GM23248 (cell line): ENCODE data around the gene SHPK. TPM values are rescaled to one million over a fixed set of nuclear protein-coding genes. Genes with fewer than 3 reads are reported as not detected.

Experiments used
- DNase-seq: peaks from one replicate; pipeline ENCODE4 v3.0.0-alpha.2; 2015
- H2AFZ ChIP-seq: fragments of 200-600 bp; sonication (generic); 2 replicates; pipeline ENCODE4 v1.6.1; 2016; ENCODE audit warnings: antibody characterized with exemption
- H3F3A ChIP-seq: fragments of 200-600 bp; sonication (generic); 2 replicates; pipeline ENCODE4 v1.6.1; 2016; ENCODE audit warnings: mild to moderate bottlenecking, antibody characterized with exemption, mixed run types; ENCODE audit not compliant: insufficient read depth
- H3K27ac ChIP-seq: fragments of 200-600 bp; sonication (generic); 2 replicates; pipeline ENCODE4 v1.5.1; 2016; ENCODE audit warnings: mild to moderate bottlenecking
- H3K27me3 ChIP-seq: fragments of 200-600 bp; sonication (generic); replicated peaks from 2 replicates; pipeline ENCODE4 v1.6.1; 2016; ENCODE audit warnings: mild to moderate bottlenecking; ENCODE audit not compliant: insufficient read depth
- H3K36me3 ChIP-seq: fragments of 200-600 bp; sonication (generic); 2 replicates; pipeline ENCODE4 v1.6.1; 2016; ENCODE audit warnings: low read depth, mild to moderate bottlenecking
- H3K4me1 ChIP-seq: fragments of 200-600 bp; sonication (generic); 2 replicates; pipeline ENCODE4 v1.6.1; 2016; ENCODE audit warnings: mild to moderate bottlenecking; ENCODE audit not compliant: insufficient read depth
- H3K4me2 ChIP-seq: fragments of 200-600 bp; sonication (generic); one replicate; pipeline ENCODE4 v1.6.1; 2016; ENCODE audit warnings: mild to moderate bottlenecking; ENCODE audit not compliant: unreplicated experiment
- H3K4me3 ChIP-seq: fragments of 200-600 bp; sonication (generic); 2 replicates; pipeline ENCODE4 v1.5.1; 2016; ENCODE audit warnings: mild to moderate bottlenecking
- H3K79me2 ChIP-seq: fragments of 200-600 bp; sonication (generic); 2 replicates; pipeline ENCODE4 v1.6.1; 2016; ENCODE audit warnings: mild to moderate bottlenecking; ENCODE audit not compliant: insufficient read depth
- H3K9ac ChIP-seq: fragments of 200-600 bp; sonication (generic); 2 replicates; pipeline ENCODE4 v1.6.1; 2016; ENCODE audit warnings: mild to moderate bottlenecking
- H3K9me2 ChIP-seq: fragments of 200-600 bp; sonication (generic); 2 replicates; pipeline ENCODE4 v1.6.1; 2016; ENCODE audit warnings: mixed run types, mild to moderate bottlenecking, moderate library complexity; ENCODE audit not compliant: insufficient read depth
- H3K9me3 ChIP-seq: fragments of 200-600 bp; sonication (generic); one replicate; pipeline ENCODE4 v1.6.1; 2017; ENCODE audit warnings: low read depth
- H4K20me1 ChIP-seq: fragments of 200-600 bp; sonication (generic); 2 replicates; pipeline ENCODE4 v1.6.0; 2016; ENCODE audit not compliant: insufficient read depth
- EZH2 ChIP-seq: fragments of 200-600 bp; sonication (generic); IDR thresholded peaks from 2 replicates; pipeline ENCODE4 v1.6.1; 2018; ENCODE audit warnings: antibody characterized with exemption, mild to moderate bottlenecking; ENCODE audit not compliant: insufficient read depth, poor library complexity, severe bottlenecking
- EZH2phosphoT487 ChIP-seq: fragments of 200-600 bp; sonication (generic); IDR thresholded peaks from 2 replicates; pipeline ENCODE4 v1.6.1; 2018; ENCODE audit warnings: antibody characterized with exemption, moderate library complexity, mild to moderate bottlenecking, low read depth; ENCODE audit not compliant: insufficient read depth
- WGBS, 2 experiments: methylation state at CpG; one replicate each; pipeline ENCODE4 v1.1.6; 2015 to 2017; ENCODE audit warnings: low lambda C conversion rate in 2 of 2, low coverage in 1 of 2; ENCODE audit errors: missing lambda C conversion rate in 2 of 2; 5-methylcytosine and 5-hydroxymethylcytosine counted together
- in situ Hi-C: fragments of 300-500 bp; cut with MboI; formaldehyde crosslinking; loops from 2 replicates; pipeline ENCODE4 v1.15.0; 2020
- polyA plus RNA-seq: library from polyadenylated mRNA; unstranded; fragments of >200 nt; fragmentation: Nextera tagmentation; extraction: Ambion mirVana; gene quantifications from 2 replicates; pipeline ENCODE4 v1.2.1, GENCODE V29; 2016
- total RNA-seq: library from RNA; depleted of rRNA; stranded (reverse); fragments of >200 nt; shearing (Covaris generic); gene quantifications from 2 replicates; pipeline ENCODE4 v1.2.3, GENCODE V29; 2014

The SHPK gene
- total and polyA plus RNA-seq, 2 experiments from 2014 or later, result 3.1 to 5.8 TPM

GRCh38 chr17:3645310-3645709, 9.3 kb upstream of the SHPK start:
- no peak for DNase-seq
- Histone ChIP-seq H2AFZ (no peak overlapping the region), H3K9ac (no peak overlapping the region), H4K20me1 (no peaks in the 10 kb centered on the region), H3K27me3 (no peaks in the 10 kb centered on the region), H3K9me2 (no peaks in the 10 kb centered on the region), H3K4me3 (no peak overlapping the region), H3F3A (no peaks in the 10 kb centered on the region), H3K36me3 (no peaks in the 10 kb centered on the region), H3K27ac (no peak overlapping the region), H3K9me3 (no peaks in the 10 kb centered on the region), H3K4me1 (no peaks in the 10 kb centered on the region), H3K4me2 (no peak overlapping the region), H3K79me2 (no peaks in the 10 kb centered on the region)
- in situ Hi-C loops, result loop anchor here (25.0 kb wide), 1 partner anchor 608 kb away; no protein-coding TSS in a partner anchor
- TF ChIP-seq EZH2phosphoT487 (no peak), EZH2 (no peak)
- 82% methylated on average over 5 of the region's 5 CpGs for WGBS, 2 experiments

- TF ChIP-seq EZH2phosphoT487 (no peak), EZH2 (no peak)
- H3K4me2 ChIP-seq, result no peak overlapping the region
- H3F3A ChIP-seq, result no peaks in the 10 kb centered on the region
- no peaks in the 10 kb centered on the region for H4K20me1 ChIP-seq
- no peak overlapping the region for H3K9ac ChIP-seq
- in situ Hi-C loops, result loop anchor here (25.0 kb wide), 1 partner anchor 607 kb away; no protein-coding TSS in a partner anchor
- H3K79me2 ChIP-seq, result no peaks in the 10 kb centered on the region
- no peak for DNase-seq
- no peaks in the 10 kb centered on the region for H3K27me3 ChIP-seq
- H3K9me2 ChIP-seq, result no peaks in the 10 kb centered on the region
- 91 to 97% methylated on average over 4 of the region's 4 CpGs for WGBS, 2 experiments
- H3K36me3 ChIP-seq, result no peaks in the 10 kb centered on the region
- no peak overlapping the region for H3K4me3 ChIP-seq
- no peaks in the 10 kb centered on the region for H3K9me3 ChIP-seq
- H3K27ac ChIP-seq, result no peak overlapping the region
- no peak overlapping the region for H2AFZ ChIP-seq
- H3K4me1 ChIP-seq, result no peaks in the 10 kb centered on the region
These were observed 7.9 kb upstream of the SHPK start for GRCh38 chr17:3643889-3644349.

GRCh38 chr17:3641717-3642486, 5.9 kb upstream of the SHPK start:
- TF ChIP-seq EZH2, result no peak
- TF ChIP-seq EZH2phosphoT487, result no peak
- Histone ChIP-seq H4K20me1 (no peaks in the 10 kb centered on the region), H3K27ac (no peak overlapping the region), H3K4me3 (no peak overlapping the region), H3F3A (no peaks in the 10 kb centered on the region), H3K36me3 (no peaks in the 10 kb centered on the region), H2AFZ (no peak overlapping the region), H3K9me3 (no peaks in the 10 kb centered on the region), H3K9ac (no peak overlapping the region), H3K79me2 (no peaks in the 10 kb centered on the region), H3K4me1 (peaks cover 5% of the 10 kb centered on the region; the same call in 1 of the 2 replicates), H3K4me2 (no peak overlapping the region), H3K9me2 (no peaks in the 10 kb centered on the region), H3K27me3 (no peaks in the 10 kb centered on the region)
- 86 to 88% methylated on average over 19 of the region's 19 CpGs for WGBS, 2 experiments
- in situ Hi-C loops, result loop anchor here (25.0 kb wide), 1 partner anchor 605 kb away; no protein-coding TSS in a partner anchor
- DNase-seq, result no peak

- H3K27ac ChIP-seq, result no peak overlapping the region
- no peak for DNase-seq
- no peaks in the 10 kb centered on the region for H3K36me3 ChIP-seq
- H3F3A ChIP-seq, result no peaks in the 10 kb centered on the region
- no peak overlapping the region for H3K4me2 ChIP-seq
- no peaks in the 10 kb centered on the region for H3K27me3 ChIP-seq
- no peak for TF ChIP-seq EZH2
- no peak for TF ChIP-seq EZH2phosphoT487
- no peaks in the 10 kb centered on the region for H3K79me2 ChIP-seq
- H2AFZ ChIP-seq, result no peak overlapping the region
- peaks cover 5% of the 10 kb centered on the region; the same call in 1 of the 2 replicates for H3K4me1 ChIP-seq
- in situ Hi-C loops, result loop anchor here (25.0 kb wide), 1 partner anchor 604 kb away; no protein-coding TSS in a partner anchor
- H3K9me2 ChIP-seq, result no peaks in the 10 kb centered on the region
- no peaks in the 10 kb centered on the region for H4K20me1 ChIP-seq
- no peak overlapping the region for H3K9ac ChIP-seq
- H3K4me3 ChIP-seq, result no peak overlapping the region
- no peaks in the 10 kb centered on the region for H3K9me3 ChIP-seq
- WGBS, 2 experiments, result 83% methylated on average over 3 of the region's 3 CpGs
These were observed 5.0 kb upstream of the SHPK start for GRCh38 chr17:3641014-3641413.
